Activated CD4-positive, alpha-beta T cell treated with anti-CD3 and anti-CD28 coated beads, Interleukin-2, amount 10 ng/mL, durations not matched to agents 24 days and 14 days (primary cell): ENCODE results near the gene ALK. TPM values are rescaled to one million over a fixed set of nuclear protein-coding genes. Genes with fewer than 3 reads are reported as not detected.

Experiments
- DNase-seq: peaks from one replicate; pipeline ENCODE4 v3.0.0; 2022
- H3K27ac Mint-ChIP-seq: one replicate; pipeline ENCODE4 v1.8.0; 2022; ENCODE audit warnings: mild to moderate bottlenecking, mixed read lengths
- H3K27me3 Mint-ChIP-seq: one replicate; pipeline ENCODE4 v1.8.0; 2022; ENCODE audit warnings: mixed read lengths
- H3K36me3 Mint-ChIP-seq: one replicate; pipeline ENCODE4 v1.8.0; 2022; ENCODE audit warnings: low read depth, mild to moderate bottlenecking, mixed read lengths
- H3K4me1 Mint-ChIP-seq: one replicate; pipeline ENCODE4 v1.8.0; 2021; ENCODE audit warnings: mixed read lengths
- H3K4me3 Mint-ChIP-seq: one replicate; pipeline ENCODE4 v1.8.0; 2022; ENCODE audit warnings: mild to moderate bottlenecking, moderate library complexity, mixed read lengths
- H3K9me3 Mint-ChIP-seq: one replicate; pipeline ENCODE4 v1.8.0; 2021; ENCODE audit warnings: mixed read lengths
- intact Hi-C: fragments of 100-400 bp; cut with micrococcal nuclease; formaldehyde crosslinking; loops from one replicate; pipeline ENCODE4 v1.15.1; 2023
- total RNA-seq: library from RNA; stranded (reverse); gene quantifications from 2 replicates; pipeline ENCODE4 v1.2.3, GENCODE V29; 2022

The ALK gene
- total RNA-seq, 1 donor from 2014 or later, result not detected

GRCh38 chr2:29398384-29399237 is 522.8 kb downstream of the ALK start:
- H3K27ac Mint-ChIP-seq, result no peak overlapping the region
- H3K4me1 Mint-ChIP-seq, result no peaks in the 10 kb centered on the region
- intact Hi-C loops, result no loop called here
- H3K36me3 Mint-ChIP-seq, result no peaks in the 10 kb centered on the region
- peaks cover 6% of the 10 kb centered on the region for H3K27me3 Mint-ChIP-seq
- H3K4me3 Mint-ChIP-seq, result no peak overlapping the region
- DNase-seq, result no peak
- H3K9me3 Mint-ChIP-seq, result no peaks in the 10 kb centered on the region

GRCh38 chr2:29397713-29398112 is 523.7 kb downstream of the ALK start:
- H3K36me3 Mint-ChIP-seq, result no peaks in the 10 kb centered on the region
- no peak for DNase-seq
- no peak overlapping the region for H3K4me3 Mint-ChIP-seq
- no peaks in the 10 kb centered on the region for H3K4me1 Mint-ChIP-seq
- intact Hi-C loops, result no loop called here
- no peaks in the 10 kb centered on the region for H3K9me3 Mint-ChIP-seq
- H3K27ac Mint-ChIP-seq, result no peak overlapping the region
- H3K27me3 Mint-ChIP-seq, result peaks cover 12% of the 10 kb centered on the region

- no peak overlapping the region for H3K4me3 Mint-ChIP-seq
- no peaks in the 10 kb centered on the region for H3K9me3 Mint-ChIP-seq
- intact Hi-C loops, result no loop called here
- peaks cover 13% of the 10 kb centered on the region for H3K27me3 Mint-ChIP-seq
- no peaks in the 10 kb centered on the region for H3K4me1 Mint-ChIP-seq
- no peaks in the 10 kb centered on the region for H3K36me3 Mint-ChIP-seq
- no peak for DNase-seq
- H3K27ac Mint-ChIP-seq, result no peak overlapping the region
These were observed 524.3 kb downstream of the ALK start for GRCh38 chr2:29397039-29397438.

GRCh38 chr2:29394981-29395350 is 526.4 kb downstream of the ALK start:
- H3K36me3 Mint-ChIP-seq, result no peaks in the 10 kb centered on the region
- H3K27ac Mint-ChIP-seq, result no peak overlapping the region
- DNase-seq, result no peak
- intact Hi-C loops, result no loop called here
- H3K27me3 Mint-ChIP-seq, result peaks cover 15% of the 10 kb centered on the region
- H3K4me1 Mint-ChIP-seq, result no peaks in the 10 kb centered on the region
- no peaks in the 10 kb centered on the region for H3K9me3 Mint-ChIP-seq
- no peak overlapping the region for H3K4me3 Mint-ChIP-seq

- H3K4me3 Mint-ChIP-seq, result no peak overlapping the region
- H3K9me3 Mint-ChIP-seq, result no peaks in the 10 kb centered on the region
- intact Hi-C loops, result no loop called here
- H3K27ac Mint-ChIP-seq, result no peak overlapping the region
- H3K27me3 Mint-ChIP-seq, result peaks cover 15% of the 10 kb centered on the region
- no peaks in the 10 kb centered on the region for H3K4me1 Mint-ChIP-seq
- DNase-seq, result no peak
- no peaks in the 10 kb centered on the region for H3K36me3 Mint-ChIP-seq
These were observed 526.9 kb downstream of the ALK start for GRCh38 chr2:29394311-29394980.

- Mint-ChIP-seq H3K4me3 (no peak overlapping the region), H3K27ac (no peak overlapping the region), H3K36me3 (no peaks in the 10 kb centered on the region), H3K27me3 (peaks cover 15% of the 10 kb centered on the region), H3K9me3 (no peaks in the 10 kb centered on the region), H3K4me1 (no peaks in the 10 kb centered on the region)
- intact Hi-C loops, result no loop called here
- DNase-seq, result no peak
These were observed 527.7 kb downstream of the ALK start for GRCh38 chr2:29393676-29394075.

GRCh38 chr2:29392774-29393173 is 528.6 kb downstream of the ALK start:
- no peaks in the 10 kb centered on the region for H3K9me3 Mint-ChIP-seq
- no peak overlapping the region for H3K27ac Mint-ChIP-seq
- intact Hi-C loops, result no loop called here
- H3K4me3 Mint-ChIP-seq, result no peak overlapping the region
- no peaks in the 10 kb centered on the region for H3K36me3 Mint-ChIP-seq
- no peaks in the 10 kb centered on the region for H3K4me1 Mint-ChIP-seq
- no peak for DNase-seq
- peaks cover 19% of the 10 kb centered on the region for H3K27me3 Mint-ChIP-seq

GRCh38 chr2:29390136-29390535 is 531.2 kb downstream of the ALK start:
- no peak for DNase-seq
- Mint-ChIP-seq H3K27me3 (peaks cover 25% of the 10 kb centered on the region), H3K9me3 (no peaks in the 10 kb centered on the region), H3K27ac (no peak overlapping the region), H3K4me1 (no peaks in the 10 kb centered on the region), H3K4me3 (no peak overlapping the region), H3K36me3 (no peaks in the 10 kb centered on the region)
- intact Hi-C loops, result no loop called here

- Mint-ChIP-seq H3K36me3 (no peaks in the 10 kb centered on the region), H3K4me3 (no peak overlapping the region), H3K4me1 (no peaks in the 10 kb centered on the region), H3K27ac (no peak overlapping the region), H3K9me3 (no peaks in the 10 kb centered on the region), H3K27me3 (peaks cover 23% of the 10 kb centered on the region)
- intact Hi-C loops, result no loop called here
- DNase-seq, result no peak
These were observed 531.7 kb downstream of the ALK start for GRCh38 chr2:29389686-29390085.

GRCh38 chr2:29388071-29388470 is 533.3 kb downstream of the ALK start:
- no peaks in the 10 kb centered on the region for H3K36me3 Mint-ChIP-seq
- no peak for DNase-seq
- H3K9me3 Mint-ChIP-seq, result no peaks in the 10 kb centered on the region
- intact Hi-C loops, result no loop called here
- H3K4me3 Mint-ChIP-seq, result no peak overlapping the region
- H3K27ac Mint-ChIP-seq, result no peak overlapping the region
- no peaks in the 10 kb centered on the region for H3K4me1 Mint-ChIP-seq
- peaks cover 16% of the 10 kb centered on the region for H3K27me3 Mint-ChIP-seq

GRCh38 chr2:29382486-29382885 is 538.9 kb downstream of the ALK start:
- peaks cover 2% of the 10 kb centered on the region for H3K4me1 Mint-ChIP-seq
- peaks cover 24% of the 10 kb centered on the region for H3K27me3 Mint-ChIP-seq
- H3K4me3 Mint-ChIP-seq, result no peak overlapping the region
- H3K27ac Mint-ChIP-seq, result no peak overlapping the region
- DNase-seq, result no peak
- no peaks in the 10 kb centered on the region for H3K36me3 Mint-ChIP-seq
- H3K9me3 Mint-ChIP-seq, result no peaks in the 10 kb centered on the region
- intact Hi-C loops, result no loop called here

GRCh38 chr2:29377788-29378187 is 543.6 kb downstream of the ALK start:
- Mint-ChIP-seq H3K36me3 (no peaks in the 10 kb centered on the region), H3K27ac (no peak overlapping the region), H3K4me3 (no peak overlapping the region), H3K9me3 (no peaks in the 10 kb centered on the region), H3K27me3 (peaks cover 22% of the 10 kb centered on the region), H3K4me1 (peaks cover 2% of the 10 kb centered on the region)
- intact Hi-C loops, result no loop called here
- no peak for DNase-seq

- DNase-seq, result no peak
- peaks cover 2% of the 10 kb centered on the region for H3K4me1 Mint-ChIP-seq
- H3K9me3 Mint-ChIP-seq, result no peaks in the 10 kb centered on the region
- H3K36me3 Mint-ChIP-seq, result no peaks in the 10 kb centered on the region
- peaks cover 16% of the 10 kb centered on the region for H3K27me3 Mint-ChIP-seq
- no peak overlapping the region for H3K4me3 Mint-ChIP-seq
- no peak overlapping the region for H3K27ac Mint-ChIP-seq
- intact Hi-C loops, result no loop called here
These were observed 544.8 kb downstream of the ALK start for GRCh38 chr2:29376541-29376940.

GRCh38 chr2:29375843-29376242 is 545.5 kb downstream of the ALK start:
- no peak overlapping the region for H3K27ac Mint-ChIP-seq
- H3K27me3 Mint-ChIP-seq, result peaks cover 17% of the 10 kb centered on the region
- no peaks in the 10 kb centered on the region for H3K36me3 Mint-ChIP-seq
- no peaks in the 10 kb centered on the region for H3K9me3 Mint-ChIP-seq
- intact Hi-C loops, result no loop called here
- H3K4me3 Mint-ChIP-seq, result no peak overlapping the region
- DNase-seq, result no peak
- peaks cover 2% of the 10 kb centered on the region for H3K4me1 Mint-ChIP-seq
